Neural cell (in vitro differentiated cells): Measurements from ENCODE around the gene PIANP. TPM values are rescaled to one million over a fixed set of nuclear protein-coding genes. Genes with fewer than 3 reads are reported as not detected.
"Not testable (repeated sequence)": the region's sequence is repeated elsewhere in the genome, so short reads cannot be mapped to it uniquely, and the experiment has no call there.

ENCODE experiments used
- H2AFZ ChIP-seq: fragments of 200-600, 300-800 bp; sonication (generic), shearing (Covaris generic); 2 replicates; pipeline ENCODE4 v1.6.0; 2014; ENCODE audit warnings: low read depth, mild to moderate bottlenecking, antibody characterized with exemption, low read length, moderate library complexity
- H3F3A ChIP-seq: fragments of 200-600 bp; shearing (Covaris generic); 2 replicates; pipeline ENCODE4 v1.6.1; 2016; ENCODE audit warnings: mild to moderate bottlenecking, moderate library complexity, mixed read lengths, antibody characterized with exemption, low read length; ENCODE audit not compliant: insufficient read depth, poor library complexity, severe bottlenecking
- H3K27ac ChIP-seq: fragments of 200-600, 300-800 bp; sonication (generic), shearing (Covaris generic); 2 replicates; pipeline ENCODE4 v1.5.1; 2014; ENCODE audit warnings: mild to moderate bottlenecking, low read length, moderate library complexity
- H3K27me3 ChIP-seq: fragments of 300-800, 200-600 bp; sonication (generic), shearing (Covaris generic); 2 replicates; pipeline ENCODE4 v1.6.0; 2014; ENCODE audit warnings: mild to moderate bottlenecking, low read depth, low read length, moderate library complexity; ENCODE audit not compliant: insufficient read depth
- H3K36me3 ChIP-seq: fragments of 300-800, 200-600 bp; sonication (generic), shearing (Covaris generic); 2 replicates; pipeline ENCODE4 v1.5.1; 2014; ENCODE audit warnings: mild to moderate bottlenecking, antibody characterized with exemption, low read length, moderate library complexity; ENCODE audit not compliant: insufficient read depth
- H3K4me2 ChIP-seq: fragments of 300-800, 200-600 bp; sonication (generic), shearing (Covaris generic); 2 replicates; pipeline ENCODE4 v1.6.0; 2014; ENCODE audit warnings: mild to moderate bottlenecking, low read length
- H3K4me3 ChIP-seq: fragments of 300-800, 200-600 bp; sonication (generic), shearing (Covaris generic); 2 replicates; pipeline ENCODE4 v1.5.1; 2014; ENCODE audit warnings: mild to moderate bottlenecking, low read length, moderate library complexity
- H3K79me2 ChIP-seq: fragments of 200-600 bp; shearing (Covaris generic); replicated peaks from 2 replicates; pipeline ENCODE4 v1.6.0; 2014; ENCODE audit warnings: mild to moderate bottlenecking, low read length, moderate library complexity; ENCODE audit not compliant: insufficient read depth
- H3K9ac ChIP-seq: fragments of 300-800, 200-600 bp; sonication (generic), shearing (Covaris generic); 2 replicates; pipeline ENCODE4 v1.6.1; 2016; ENCODE audit warnings: mild to moderate bottlenecking, low read length, mixed read lengths
- H3K9me2 ChIP-seq: fragments of 200-600 bp; shearing (Covaris generic); 2 replicates; pipeline ENCODE4 v1.6.1; 2016; ENCODE audit warnings: mild to moderate bottlenecking, low read length, mixed read lengths; ENCODE audit not compliant: insufficient read depth
- H3K9me3 ChIP-seq: fragments of 200-600, 300-800 bp; sonication (generic), shearing (Covaris generic); 2 replicates; pipeline ENCODE4 v1.6.1; 2016; ENCODE audit warnings: mild to moderate bottlenecking, mixed run types, low read length, moderate library complexity, mixed read lengths
- H4K20me1 ChIP-seq: fragments of 200-600 bp; shearing (Covaris generic); 2 replicates; pipeline ENCODE4 v1.6.1; 2016; ENCODE audit warnings: mild to moderate bottlenecking, mixed run types; ENCODE audit not compliant: insufficient read depth
- EP300 ChIP-seq: fragments of 450-650 bp; conservative IDR thresholded peaks from 2 replicates; pipeline ENCODE4 v1.6.1; 2014; ENCODE audit warnings: antibody characterized with exemption, mild to moderate bottlenecking, moderate library complexity; ENCODE audit not compliant: poor library complexity, severe bottlenecking
- EZH2 ChIP-seq: fragments of 200-600, 300-800 bp; shearing (Covaris generic), sonication (generic); IDR thresholded peaks from 2 replicates; pipeline ENCODE4 v1.6.1; 2014; ENCODE audit warnings: antibody characterized with exemption, low read length, borderline replicate concordance, mild to moderate bottlenecking; ENCODE audit not compliant: insufficient read depth, poor library complexity, severe bottlenecking
- MXI1 ChIP-seq: fragments of 450-650 bp; conservative IDR thresholded peaks from 2 replicates; pipeline ENCODE4 v1.6.1; 2014; ENCODE audit warnings: antibody characterized with exemption, mild to moderate bottlenecking; ENCODE audit not compliant: poor library complexity, severe bottlenecking
- POLR2AphosphoS5 ChIP-seq: IDR thresholded peaks from 2 replicates; pipeline ENCODE4 v1.6.1; 2012
- RAD21 ChIP-seq: fragments of 450-650 bp; conservative IDR thresholded peaks from 2 replicates; pipeline ENCODE4 v1.6.1; 2014; ENCODE audit warnings: antibody characterized with exemption, mild to moderate bottlenecking, moderate library complexity
- SMC3 ChIP-seq: fragments of 450-650 bp; conservative IDR thresholded peaks from 2 replicates; pipeline ENCODE4 v1.6.1; 2014; ENCODE audit warnings: antibody characterized with exemption, mild to moderate bottlenecking, moderate library complexity; ENCODE audit not compliant: poor library complexity
- TAF1 ChIP-seq: IDR thresholded peaks from 2 replicates; pipeline ENCODE4 v1.6.1; 2012; ENCODE audit warnings: low read depth
- polyA plus RNA-seq: library from polyadenylated mRNA; depleted of rRNA; stranded (reverse); fragments of >200 nt; gene quantifications from 2 replicates; pipeline ENCODE4 v1.2.3, GENCODE V29; 2014
- TF ChIP-seq, protein P1 (sequence below): IDR thresholded peaks from 2 replicates; pipeline ENCODE4 v1.6.1; 2012; ENCODE audit warnings: borderline replicate concordance
- TF ChIP-seq, protein P2 (sequence below): fragments of 450-650 bp; IDR thresholded peaks from 2 replicates; pipeline ENCODE4 v1.5.1; 2014; ENCODE audit warnings: antibody characterized with exemption, mild to moderate bottlenecking, moderate library complexity; ENCODE audit not compliant: poor library complexity, severe bottlenecking

Gene PIANP
- polyA plus RNA-seq, 1 donor from 2014 or later: 4.4 TPM

DNA sequence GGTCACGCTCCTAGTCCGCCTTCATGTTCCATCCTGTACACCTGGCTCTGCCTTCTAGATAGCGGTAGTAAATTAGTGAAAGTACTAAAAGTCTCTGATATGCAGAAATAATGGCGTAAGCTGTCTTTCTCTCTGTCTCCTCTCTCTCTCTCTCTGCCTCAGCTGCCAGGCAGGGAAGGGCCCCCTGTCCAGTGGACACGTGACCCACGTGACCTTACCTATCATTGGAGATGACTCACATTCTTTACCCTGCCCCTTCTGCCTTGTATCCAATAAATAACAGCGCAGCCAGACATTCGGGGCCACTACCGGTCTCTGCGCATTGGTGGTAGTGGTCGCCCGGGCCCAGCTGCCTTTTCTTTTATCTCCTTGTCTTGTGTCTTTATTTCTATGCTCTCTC lies 41.5 kb upstream of the PIANP start:
- not testable (repeated sequence) for H3K27ac ChIP-seq

DNA sequence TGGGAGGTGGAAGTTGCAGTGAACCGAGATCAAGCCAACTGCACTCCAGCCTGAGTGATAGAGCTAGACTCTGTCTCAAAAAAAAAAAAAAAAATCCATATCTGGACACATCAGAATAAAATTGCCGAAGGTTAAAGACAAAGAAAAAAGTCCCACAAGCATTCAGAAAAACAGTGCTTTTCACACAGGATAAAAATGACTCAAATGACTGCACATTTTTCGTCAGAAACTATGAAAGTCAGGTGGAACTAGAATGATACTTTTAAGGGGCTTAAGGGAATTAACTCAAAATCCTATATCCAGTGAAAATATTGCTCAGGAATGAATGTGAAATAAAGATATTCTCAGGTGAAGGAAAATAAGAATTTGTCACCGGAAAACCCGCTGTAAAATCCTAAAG lies 36.1 kb upstream of the PIANP start:
- Histone ChIP-seq H3K4me2 (no peak overlapping the region), H3K9ac (no peak overlapping the region), H3K9me2 (no peaks in the 10 kb centered on the region), H4K20me1 (no peaks in the 10 kb centered on the region), H3K79me2 (no peaks in the 10 kb centered on the region), H3K4me3 (no peak overlapping the region), H3K9me3 (no peaks in the 10 kb centered on the region), H3K27me3 (no peaks in the 10 kb centered on the region), H3K36me3 (no peaks in the 10 kb centered on the region), H3K27ac (no peak overlapping the region), H2AFZ (no peak overlapping the region), H3F3A (no peaks in the 10 kb centered on the region)
- TF ChIP-seq, protein P1, sequence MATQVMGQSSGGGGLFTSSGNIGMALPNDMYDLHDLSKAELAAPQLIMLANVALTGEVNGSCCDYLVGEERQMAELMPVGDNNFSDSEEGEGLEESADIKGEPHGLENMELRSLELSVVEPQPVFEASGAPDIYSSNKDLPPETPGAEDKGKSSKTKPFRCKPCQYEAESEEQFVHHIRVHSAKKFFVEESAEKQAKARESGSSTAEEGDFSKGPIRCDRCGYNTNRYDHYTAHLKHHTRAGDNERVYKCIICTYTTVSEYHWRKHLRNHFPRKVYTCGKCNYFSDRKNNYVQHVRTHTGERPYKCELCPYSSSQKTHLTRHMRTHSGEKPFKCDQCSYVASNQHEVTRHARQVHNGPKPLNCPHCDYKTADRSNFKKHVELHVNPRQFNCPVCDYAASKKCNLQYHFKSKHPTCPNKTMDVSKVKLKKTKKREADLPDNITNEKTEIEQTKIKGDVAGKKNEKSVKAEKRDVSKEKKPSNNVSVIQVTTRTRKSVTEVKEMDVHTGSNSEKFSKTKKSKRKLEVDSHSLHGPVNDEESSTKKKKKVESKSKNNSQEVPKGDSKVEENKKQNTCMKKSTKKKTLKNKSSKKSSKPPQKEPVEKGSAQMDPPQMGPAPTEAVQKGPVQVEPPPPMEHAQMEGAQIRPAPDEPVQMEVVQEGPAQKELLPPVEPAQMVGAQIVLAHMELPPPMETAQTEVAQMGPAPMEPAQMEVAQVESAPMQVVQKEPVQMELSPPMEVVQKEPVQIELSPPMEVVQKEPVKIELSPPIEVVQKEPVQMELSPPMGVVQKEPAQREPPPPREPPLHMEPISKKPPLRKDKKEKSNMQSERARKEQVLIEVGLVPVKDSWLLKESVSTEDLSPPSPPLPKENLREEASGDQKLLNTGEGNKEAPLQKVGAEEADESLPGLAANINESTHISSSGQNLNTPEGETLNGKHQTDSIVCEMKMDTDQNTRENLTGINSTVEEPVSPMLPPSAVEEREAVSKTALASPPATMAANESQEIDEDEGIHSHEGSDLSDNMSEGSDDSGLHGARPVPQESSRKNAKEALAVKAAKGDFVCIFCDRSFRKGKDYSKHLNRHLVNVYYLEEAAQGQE: no peak
- TF ChIP-seq EZH2 (no peak), POLR2AphosphoS5 (no peak), EP300 (no peak), SMC3 (no peak), TAF1 (no peak), MXI1 (no peak), RAD21 (no peak)
- TF ChIP-seq, protein P2, sequence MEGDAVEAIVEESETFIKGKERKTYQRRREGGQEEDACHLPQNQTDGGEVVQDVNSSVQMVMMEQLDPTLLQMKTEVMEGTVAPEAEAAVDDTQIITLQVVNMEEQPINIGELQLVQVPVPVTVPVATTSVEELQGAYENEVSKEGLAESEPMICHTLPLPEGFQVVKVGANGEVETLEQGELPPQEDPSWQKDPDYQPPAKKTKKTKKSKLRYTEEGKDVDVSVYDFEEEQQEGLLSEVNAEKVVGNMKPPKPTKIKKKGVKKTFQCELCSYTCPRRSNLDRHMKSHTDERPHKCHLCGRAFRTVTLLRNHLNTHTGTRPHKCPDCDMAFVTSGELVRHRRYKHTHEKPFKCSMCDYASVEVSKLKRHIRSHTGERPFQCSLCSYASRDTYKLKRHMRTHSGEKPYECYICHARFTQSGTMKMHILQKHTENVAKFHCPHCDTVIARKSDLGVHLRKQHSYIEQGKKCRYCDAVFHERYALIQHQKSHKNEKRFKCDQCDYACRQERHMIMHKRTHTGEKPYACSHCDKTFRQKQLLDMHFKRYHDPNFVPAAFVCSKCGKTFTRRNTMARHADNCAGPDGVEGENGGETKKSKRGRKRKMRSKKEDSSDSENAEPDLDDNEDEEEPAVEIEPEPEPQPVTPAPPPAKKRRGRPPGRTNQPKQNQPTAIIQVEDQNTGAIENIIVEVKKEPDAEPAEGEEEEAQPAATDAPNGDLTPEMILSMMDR: no peak

More for the DNA sequence above, 41.5 kb upstream of the PIANP start:
- H3K4me2 ChIP-seq, H4K20me1 ChIP-seq, H3K27me3 ChIP-seq, H3F3A ChIP-seq, H3K9me2 ChIP-seq, H3K36me3 ChIP-seq, H3K79me2 ChIP-seq, H3K9ac ChIP-seq, H3K9me3 ChIP-seq, H2AFZ ChIP-seq, H3K4me3 ChIP-seq: not testable (repeated sequence)
